Heart right ventricle (tissue), 16 donors: ENCODE results near the gene TAAR8. TPM values are rescaled to one million over a fixed set of nuclear protein-coding genes. Genes with fewer than 3 reads are reported as not detected.

Source experiments
- ATAC-seq, 8 donors: fragments of 200-7000 bp; cut with Tn5 transposase; one replicate each; pipeline ENCODE4 v1.9.1; 2020; ENCODE audit warnings: mild to moderate bottlenecking in 8 of 8, moderate library complexity in 8 of 8, moderate number of reproducible peaks in 1 of 8
- DNase-seq, 2 donors: peaks; one replicate each; pipeline ENCODE4 v3.0.0-alpha.2; 2020
- H3K27ac ChIP-seq, 10 donors: fragments of 200-600 bp; sonication (generic) in 2 of 10; one replicate each; pipeline versions ENCODE4 v1.5.0 to v1.8.0; 2020 to 2022; ENCODE audit warnings: mild to moderate bottlenecking in 3 of 10
- H3K27me3 ChIP-seq, 7 donors: fragments of 200-600 bp; one replicate each; pipeline ENCODE4 v1.8.0; 2021 to 2022; ENCODE audit warnings: mild to moderate bottlenecking in 2 of 7
- H3K36me3 ChIP-seq, 9 donors: fragments of 200-600 bp; sonication (generic) in 1 of 9; one replicate each; pipeline versions ENCODE4 v1.5.0 to v1.8.0; 2020 to 2022; ENCODE audit warnings: mild to moderate bottlenecking in 2 of 9
- H3K4me1 ChIP-seq, 9 donors: fragments of 200-600 bp; sonication (generic) in 1 of 9; one replicate each; pipeline versions ENCODE4 v1.5.0 to v1.8.0; 2020 to 2022; ENCODE audit warnings: mild to moderate bottlenecking in 4 of 9
- H3K4me3 ChIP-seq, 10 donors: fragments of 200-600 bp; sonication (generic) in 2 of 10; one replicate each; pipeline versions ENCODE4 v1.5.0 to v1.8.0; 2020 to 2022; ENCODE audit warnings: mild to moderate bottlenecking in 7 of 10, moderate library complexity in 2 of 10
- H3K9me3 ChIP-seq, 11 donors: fragments of 200-600 bp in 10 of 11; sonication (generic) in 2 of 11; one replicate each; pipeline versions ENCODE4 v1.5.0 to v1.8.0; 2013 to 2022; ENCODE audit warnings: mild to moderate bottlenecking in 2 of 11, control low read depth in 1 of 11, moderate library complexity in 1 of 11
- CTCF ChIP-seq, 9 donors: fragments of 200-600 bp; sonication (generic) in 2 of 9; IDR thresholded peaks; one replicate each; pipeline versions ENCODE4 v1.5.0 to v1.8.0; 2021 to 2022; ENCODE audit warnings: antibody characterized with exemption in 9 of 9, mild to moderate bottlenecking in 5 of 9, moderate library complexity in 1 of 9
- whole genome bisulfite sequencing, 2 donors: extraction: QIAGEN DNeasy Blood & Tissue Kit; methylation state at CpG; one replicate each; pipeline ENCODE4 v1.1.7; 2013; ENCODE audit warnings: inconsistent platforms in 1 of 2; 5-methylcytosine and 5-hydroxymethylcytosine counted together
- intact Hi-C, 10 donors: fragments of 100-400 bp; cut with DNase I; formaldehyde crosslinking; loops; one replicate each; pipeline versions ENCODE4 v1.11.1 to v1.14.2; 2022
- polyA plus RNA-seq, 2 donors: library from polyadenylated mRNA; stranded (reverse); fragments of 200-250 nt; gene quantifications; one replicate each; pipeline ENCODE4 v1.2.3, GENCODE V29; 2013
- total RNA-seq, 10 donors: library from RNA; stranded (reverse); fragmentation: NEBNext Ultra II Directional in 3 of 10; extraction: Animal tissue kit (Norgen Biotek cat#: 25700) in 3 of 10; gene quantifications; one replicate each; pipeline versions ENCODE4 v1.2.1 to v1.2.4, GENCODE V29; 2021 to 2023
- donor health status: Arrhythmogenic right ventricular cardiomyopathy.
- donor health status: ischemic (EF 13 %, LVEDD 7.1; RV severe dilation, severe dysfunction).
- donor health status: healthy with polysubstance abuse.
- donor health status: DM: no; HTN: yes; CAD: no.
- donor health status: DM: no; HTN: no; CAD: no.
- donor health status: ischemic (EF 25% LVEDD 6.9; RV normal size, moderate dysfunction).
- donor health status: ischemic (EF 25% LVEDD 5.7; RV mildly dilated, moderate dysfunction).
- donor health status: healthy.
- donor health status: DM: yes; HTN: yes; CAD: no.
- donor health status: Ischemic cardiomyopathy.
- donor health status: ischemic (EF 35%, LVEDD 5.7; RV mildly dilated, moderate dysfunction).
- donor health status: nonischemic (EF 11% LVEDD 7.7; RV severe dilation, severe dysfunction).
- donor health status: DM: yes; HTN: yes; CAD: no.
- donor health status: PGD.
- donor health status: ischemic (EF 29% LVEDD 5.4; RV normal size, mild dysfunction).
- donor health status: nonischemic (EF 23%, LVEDD 6.1; RV moderate dilation, normal function).

Gene TAAR8
- total and polyA plus RNA-seq, 12 donors, result not detected

GRCh38 chr6:132512638-132513632 is 39.5 kb upstream of the TAAR8 start, which contains the start of gene STX7:
TSS of gene STX7 (minus strand) at chr6:132513116. CDS start at chr6:132503530, 9,586 bp downstream.
- peaks cover 0 to 58% (median 30%) of the 10 kb centered on the region in 9 donors for H3K4me1 ChIP-seq
- ATAC-seq, result peak; percentile 98 to 99 (median 99)
- H3K4me3 ChIP-seq, result peak within 1 kb of the TSS; percentile 53 to 87 (median 78)
- TF ChIP-seq CTCF (IDR thresholded peaks at IDR 0.05), result peak in 1 of 9 donors; percentile 17
- H3K27me3 ChIP-seq, result no peaks in the 10 kb centered on the region
- peak; percentile 90 to 92 for DNase-seq
- intact Hi-C loops, result loop anchor here in 3 of 10 donors (5.0 to 10.0 kb wide), 2 partner anchors 282 to 299 kb away; partner anchors contain the start of genes SLC18B1 (in 2 of the 3) and RPS12 (in 1 of the 3)
- H3K36me3 ChIP-seq, result peaks cover 0 to 7% (median 0%) of the 10 kb centered on the region in 9 donors
- H3K9me3 ChIP-seq, result no peaks in the 10 kb centered on the region
- 1% methylated on average over 66 to 67 of the region's 67 CpGs for WGBS, 2 donors
- peak within 1 kb of the TSS; percentile 59 to 95 (median 84) for H3K27ac ChIP-seq

- H3K36me3 ChIP-seq, result no peaks in the 10 kb centered on the region
- DNase-seq, result no peak
- no peak for TF ChIP-seq CTCF (IDR thresholded peaks at IDR 0.05)
- intact Hi-C loops, result loop anchor here in 3 of 10 donors (5.0 to 10.0 kb wide), 2 partner anchors 281 to 298 kb away; partner anchors contain the start of genes SLC18B1 (in 2 of the 3) and RPS12 (in 1 of the 3)
- 47 to 49% methylated on average over 3 of the region's 3 CpGs for WGBS, 2 donors
- H3K9me3 ChIP-seq, result no peaks in the 10 kb centered on the region
- no peaks in the 10 kb centered on the region for H3K27me3 ChIP-seq
- ATAC-seq, result no peak
- peak overlapping the region in 6 of 10 donors; percentile 53 to 84 (median 76) for H3K4me3 ChIP-seq
- peaks cover 0 to 51% (median 27%) of the 10 kb centered on the region in 9 donors for H3K4me1 ChIP-seq
- H3K27ac ChIP-seq, result peak overlapping the region in 5 of 10 donors; percentile 80 to 95 (median 88)
Observed at GRCh38 chr6:132513831-132514545, 38.5 kb upstream of the TAAR8 start.

- ATAC-seq (no peak), DNase-seq (no peak)
- TF ChIP-seq CTCF (IDR thresholded peaks at IDR 0.05), result no peak
- Histone ChIP-seq H3K27ac (no peak overlapping the region), H3K36me3 (no peaks in the 10 kb centered on the region), H3K4me3 (no peak overlapping the region), H3K27me3 (no peaks in the 10 kb centered on the region), H3K4me1 (peaks cover 0 to 44% (median 23%) of the 10 kb centered on the region in 9 donors), H3K9me3 (no peaks in the 10 kb centered on the region)
- 52 to 63% methylated on average over 2 of the region's 2 CpGs for WGBS, 2 donors
- intact Hi-C loops, result loop anchor here in 2 of 10 donors (10.0 kb wide), 1 partner anchor 279 kb away; the partner anchor contains the start of gene SLC18B1 (in 2 of the 2)
Observed at GRCh38 chr6:132515386-132515785, 37.1 kb upstream of the TAAR8 start.

- no peak overlapping the region for H3K4me3 ChIP-seq
- no peak overlapping the region for H3K27ac ChIP-seq
Observed at GRCh38 chr6:132520953-132521352, 31.5 kb upstream of the TAAR8 start.

More at GRCh38 chr6:132520953-132521352, 31.5 kb upstream of the TAAR8 start:
- no peaks in the 10 kb centered on the region for H3K4me1 ChIP-seq
- TF ChIP-seq CTCF (IDR thresholded peaks at IDR 0.05), result no peak
- no peak for ATAC-seq
- H3K36me3 ChIP-seq, result no peaks in the 10 kb centered on the region
- peaks cover 0 to 5% (median 0%) of the 10 kb centered on the region in 7 donors for H3K27me3 ChIP-seq
- no peak for DNase-seq
- 48% methylated on average over 2 of the region's 2 CpGs for WGBS, 2 donors
- H3K9me3 ChIP-seq, result no peaks in the 10 kb centered on the region
- intact Hi-C loops, result loop anchor here in 1 of 10 donors (10.0 kb wide), 1 partner anchor 274 kb away; the partner anchor contains the start of gene SLC18B1
